Measurements from ENCODE around the gene REM1. TPM values are rescaled to one million over a fixed set of nuclear protein-coding genes. Genes with fewer than 3 reads are reported as not detected.

The REM1 gene
- total RNA-seq, 1 donor from 2014 or later = not detected

GRCh38 chr20:31490752-31491151 is 15.7 kb downstream of the REM1 start:
- Histone ChIP-seq H3K27me3 (ENCODE audit: control insufficient read depth, insufficient read depth, low read length) (peaks cover 7% of the 10 kb centered on the region), H3K4me3 (ENCODE audit: low read depth, low read length) (no peak overlapping the region), H3K36me3 (ENCODE audit: control insufficient read depth, insufficient read depth, low read length) (no peaks in the 10 kb centered on the region)
- DNase-seq (ENCODE audit: low read depth) = no peak
- TF ChIP-seq, protein P1, sequence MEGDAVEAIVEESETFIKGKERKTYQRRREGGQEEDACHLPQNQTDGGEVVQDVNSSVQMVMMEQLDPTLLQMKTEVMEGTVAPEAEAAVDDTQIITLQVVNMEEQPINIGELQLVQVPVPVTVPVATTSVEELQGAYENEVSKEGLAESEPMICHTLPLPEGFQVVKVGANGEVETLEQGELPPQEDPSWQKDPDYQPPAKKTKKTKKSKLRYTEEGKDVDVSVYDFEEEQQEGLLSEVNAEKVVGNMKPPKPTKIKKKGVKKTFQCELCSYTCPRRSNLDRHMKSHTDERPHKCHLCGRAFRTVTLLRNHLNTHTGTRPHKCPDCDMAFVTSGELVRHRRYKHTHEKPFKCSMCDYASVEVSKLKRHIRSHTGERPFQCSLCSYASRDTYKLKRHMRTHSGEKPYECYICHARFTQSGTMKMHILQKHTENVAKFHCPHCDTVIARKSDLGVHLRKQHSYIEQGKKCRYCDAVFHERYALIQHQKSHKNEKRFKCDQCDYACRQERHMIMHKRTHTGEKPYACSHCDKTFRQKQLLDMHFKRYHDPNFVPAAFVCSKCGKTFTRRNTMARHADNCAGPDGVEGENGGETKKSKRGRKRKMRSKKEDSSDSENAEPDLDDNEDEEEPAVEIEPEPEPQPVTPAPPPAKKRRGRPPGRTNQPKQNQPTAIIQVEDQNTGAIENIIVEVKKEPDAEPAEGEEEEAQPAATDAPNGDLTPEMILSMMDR (IDR thresholded peaks at IDR 0.05; ENCODE audit: insufficient read depth, low read length, poor library complexity, severe bottlenecking) = no peak

GRCh38 chr20:31494131-31494530 is 19.0 kb downstream of the REM1 start:
- TF ChIP-seq, protein P1 (IDR thresholded peaks at IDR 0.05; ENCODE audit: insufficient read depth, low read length, poor library complexity, severe bottlenecking) = peak; percentile 25
- DNase-seq (ENCODE audit: low read depth) = no peak
- Histone ChIP-seq H3K27me3 (ENCODE audit: control insufficient read depth, insufficient read depth, low read length) (peaks cover 8% of the 10 kb centered on the region), H3K4me3 (ENCODE audit: low read depth, low read length) (no peak overlapping the region), H3K36me3 (ENCODE audit: control insufficient read depth, insufficient read depth, low read length) (no peaks in the 10 kb centered on the region)

DNA sequence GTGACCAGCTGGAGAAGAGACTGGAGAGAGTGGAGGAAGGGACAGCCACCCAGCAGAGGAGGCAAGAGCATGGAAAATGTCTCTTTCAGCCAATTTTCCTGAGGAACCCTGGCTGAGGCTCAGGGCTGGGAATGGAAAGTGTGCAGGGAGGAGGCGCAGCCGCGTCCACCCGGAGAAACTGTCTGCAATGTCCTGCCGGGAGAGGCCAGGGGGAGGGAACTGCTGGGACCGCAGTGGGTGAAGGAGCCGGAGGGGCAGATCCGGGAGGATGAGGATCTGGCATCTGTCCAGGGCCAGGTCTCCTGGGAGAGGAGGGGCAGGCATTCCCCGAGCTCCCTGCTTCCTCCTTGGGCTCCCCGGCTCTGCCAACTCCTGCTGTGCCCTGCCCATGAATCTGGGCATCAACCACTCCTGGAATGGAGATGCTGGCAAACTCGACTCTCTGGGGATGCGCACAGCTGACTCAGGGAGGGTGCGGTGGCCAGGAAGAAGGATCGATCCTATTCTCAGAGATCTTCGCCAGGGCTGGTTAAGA is 21.7 kb downstream of the REM1 start:
- TF ChIP-seq, protein P1 (IDR thresholded peaks at IDR 0.05; ENCODE audit: insufficient read depth, low read length, poor library complexity, severe bottlenecking) = no peak
- DNase-seq (ENCODE audit: low read depth) = no peak
- Histone ChIP-seq H3K4me3 (ENCODE audit: low read depth, low read length) (no peak overlapping the region), H3K36me3 (ENCODE audit: control insufficient read depth, insufficient read depth, low read length) (no peaks in the 10 kb centered on the region), H3K27me3 (ENCODE audit: control insufficient read depth, insufficient read depth, low read length) (peaks cover 8% of the 10 kb centered on the region)

DNA sequence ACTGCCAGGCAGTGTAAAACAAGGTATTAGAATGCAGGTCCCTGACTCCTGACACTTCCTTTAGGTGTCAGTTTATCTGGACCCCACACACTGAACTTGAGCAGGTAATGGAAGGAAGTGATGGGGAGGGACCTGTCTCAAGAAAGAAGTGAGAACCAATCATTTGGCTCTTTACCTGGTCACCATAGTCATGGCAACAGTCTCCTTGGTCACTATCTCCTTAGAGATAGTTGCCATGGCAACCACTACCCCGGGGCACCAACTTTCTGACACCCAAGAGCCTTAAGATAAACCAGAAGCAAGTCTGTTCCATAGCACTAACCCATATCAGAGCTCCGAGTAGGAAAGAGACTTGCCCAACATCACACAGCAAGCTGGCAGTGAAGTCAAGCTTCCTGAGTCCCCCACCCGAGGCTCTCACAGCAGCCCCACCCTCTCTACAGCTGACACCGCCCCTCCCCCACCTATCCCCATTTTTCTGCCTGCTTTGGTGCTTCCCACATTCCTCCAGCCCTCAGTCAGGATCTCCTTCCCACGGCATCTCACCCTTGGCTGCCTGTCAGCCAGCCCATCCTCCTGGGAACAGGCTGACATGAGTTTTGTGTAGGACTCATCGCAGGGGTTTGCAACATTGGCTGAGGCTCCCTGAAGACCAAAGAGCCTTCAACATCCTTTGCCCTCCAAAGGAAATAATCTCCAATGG is 22.9 kb downstream of the REM1 start:
- Histone ChIP-seq H3K36me3 (ENCODE audit: control insufficient read depth, insufficient read depth, low read length) (no peaks in the 10 kb centered on the region), H3K27me3 (ENCODE audit: control insufficient read depth, insufficient read depth, low read length) (peaks cover 10% of the 10 kb centered on the region), H3K4me3 (ENCODE audit: low read depth, low read length) (no peak overlapping the region)
- TF ChIP-seq, protein P1 (IDR thresholded peaks at IDR 0.05; ENCODE audit: insufficient read depth, low read length, poor library complexity, severe bottlenecking) = no peak
- DNase-seq (ENCODE audit: low read depth) = no peak

DNA sequence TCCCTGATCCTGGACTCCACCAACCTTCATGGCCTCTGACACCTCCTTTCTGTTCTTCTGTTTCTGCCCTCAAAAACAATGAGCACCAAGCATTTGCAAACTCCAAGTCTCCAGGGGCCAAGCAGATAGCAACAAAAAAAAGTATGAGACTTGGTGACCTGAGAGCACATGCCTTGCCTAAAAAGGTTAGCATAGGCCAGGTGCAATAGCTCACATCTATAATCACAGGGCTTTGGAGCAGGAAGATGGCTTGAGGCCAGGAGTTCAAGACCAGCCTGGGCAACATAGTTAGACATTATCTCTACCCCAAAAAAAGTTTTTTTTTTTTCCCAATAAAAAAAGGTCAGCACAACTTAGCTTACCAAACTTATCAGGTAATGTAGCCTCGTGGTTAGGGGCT is 25.4 kb downstream of the REM1 start:
- TF ChIP-seq, protein P1 (IDR thresholded peaks at IDR 0.05; ENCODE audit: insufficient read depth, low read length, poor library complexity, severe bottlenecking) = no peak
- DNase-seq (ENCODE audit: low read depth) = no peak
- Histone ChIP-seq H3K36me3 (ENCODE audit: control insufficient read depth, insufficient read depth, low read length) (no peaks in the 10 kb centered on the region), H3K27me3 (ENCODE audit: control insufficient read depth, insufficient read depth, low read length) (peaks cover 10% of the 10 kb centered on the region), H3K4me3 (ENCODE audit: low read depth, low read length) (no peak overlapping the region)
